GM18526 (cell line): ENCODE data around the gene LRRIQ3.

ENCODE experiments used
- POLR2A ChIP-seq: IDR thresholded peaks from 3 replicates; pipeline ENCODE4 v1.6.1; 2011; ENCODE audit not compliant: insufficient read length; ENCODE audit errors: extremely low read depth

Gene LRRIQ3

DNA sequence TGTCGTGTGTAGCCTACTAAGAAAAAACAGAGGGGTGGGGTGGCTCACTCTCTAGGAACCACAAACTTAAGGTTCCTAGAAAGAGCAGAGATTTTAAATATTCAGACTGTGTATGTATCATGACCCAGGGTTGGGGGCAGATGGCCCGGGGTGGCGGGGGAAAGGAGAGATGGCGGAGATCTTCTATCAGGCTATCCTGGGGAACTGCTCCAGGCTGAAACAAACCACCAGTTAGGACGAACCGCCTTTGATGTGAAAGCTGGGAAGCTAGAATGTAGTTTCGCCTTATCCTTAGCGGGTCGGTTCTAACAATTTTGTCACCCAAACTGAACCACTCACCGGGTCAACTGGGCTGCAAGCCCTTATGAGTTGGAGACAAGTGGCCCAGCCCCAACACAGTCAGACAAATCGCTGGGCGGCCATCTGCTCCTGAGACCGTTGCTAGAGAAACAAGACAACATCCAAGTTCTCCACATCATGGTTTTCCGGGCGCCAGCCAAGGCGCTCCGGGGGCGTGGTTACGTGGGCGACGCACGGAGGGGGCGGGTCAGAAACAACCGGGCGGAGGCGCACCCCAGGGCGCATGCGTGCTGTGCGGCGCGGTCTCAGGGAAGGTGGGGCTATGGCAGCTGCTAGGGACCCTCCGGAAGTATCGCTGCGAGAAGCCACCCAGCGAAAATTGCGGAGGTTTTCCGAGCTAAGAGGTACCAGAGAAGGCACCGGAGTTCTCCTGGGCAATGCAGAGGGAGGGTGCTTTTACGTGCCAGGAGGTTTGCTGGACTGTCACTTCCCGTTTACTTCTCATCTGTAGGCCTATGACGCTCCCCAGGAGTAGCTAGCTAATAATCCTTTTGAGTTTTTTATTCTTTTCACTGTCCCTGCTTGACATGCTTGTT, at the start of gene LRRIQ3, which contains the start of gene FPGT:
Gene LRRIQ3 (minus strand): TSS at position 520 of the 896 bp plus-strand sequence. CDS start 14,492 bp downstream, outside the sequence.
Gene FPGT (plus strand): TSS at position 586 of the 896 bp plus-strand sequence. CDS start 37 bp downstream, at position 623.
- peak; percentile 67 for TF ChIP-seq POLR2A

GRCh38 chr1:74246315-74246714, 48.3 kb upstream of the LRRIQ3 start:
- no peak for TF ChIP-seq POLR2A

- no peak for TF ChIP-seq POLR2A
These were observed 47.3 kb upstream of the LRRIQ3 start for GRCh38 chr1:74245168-74245772.

- no peak for TF ChIP-seq POLR2A
These were observed 39.8 kb upstream of the LRRIQ3 start for GRCh38 chr1:74237787-74238186.

- no peak for TF ChIP-seq POLR2A
These were observed 39.1 kb upstream of the LRRIQ3 start for GRCh38 chr1:74237035-74237434.

- no peak for TF ChIP-seq POLR2A
These were observed 38.5 kb upstream of the LRRIQ3 start for GRCh38 chr1:74236440-74236839.

DNA sequence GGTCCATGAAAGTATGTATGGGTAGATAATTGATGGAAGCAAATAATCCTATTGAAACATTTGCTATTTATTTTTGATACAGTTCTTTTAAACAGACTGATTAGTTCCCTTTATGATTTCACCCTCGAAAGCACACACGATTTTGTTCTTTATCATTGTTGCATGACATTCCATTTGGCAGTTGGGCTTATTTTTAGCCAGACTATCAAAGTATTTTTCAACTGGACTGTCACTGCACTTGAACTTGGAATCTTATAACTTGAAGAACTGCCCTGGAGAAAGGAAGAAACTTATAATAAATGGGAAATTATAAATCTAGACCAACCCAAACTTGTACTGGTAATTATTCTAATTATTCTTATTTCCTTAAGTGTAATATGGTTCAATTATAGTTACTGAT, 37.2 kb upstream of the LRRIQ3 start, which contains the start of gene TNNI3K:
Gene TNNI3K (plus strand): TSS at position 235 of the 400 bp plus-strand sequence. CDS start 65 bp downstream, at position 300.
- TF ChIP-seq POLR2A, result no peak

GRCh38 chr1:74223453-74223852, 25.5 kb upstream of the LRRIQ3 start:
- no peak for TF ChIP-seq POLR2A

- TF ChIP-seq POLR2A, result no peak
These were observed 24.7 kb upstream of the LRRIQ3 start for GRCh38 chr1:74222701-74223100.

DNA sequence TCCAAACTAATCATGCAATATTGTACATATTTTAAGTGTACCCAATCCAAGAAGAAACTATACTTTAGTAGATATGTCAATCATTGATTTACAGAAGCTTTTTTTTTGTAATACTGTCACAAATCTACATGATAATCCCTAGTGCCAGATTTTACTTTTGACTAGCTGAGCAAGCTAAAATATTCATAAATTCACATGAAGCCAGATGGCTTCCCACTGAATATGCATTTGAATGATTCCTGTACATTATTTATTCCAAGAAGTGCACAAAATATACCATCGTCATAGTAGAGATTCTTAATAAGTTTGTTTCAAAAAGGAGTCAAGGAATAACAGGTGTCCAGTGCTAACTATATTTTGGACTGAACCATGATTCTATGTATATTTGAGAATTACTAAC, 17.3 kb upstream of the LRRIQ3 start:
- TF ChIP-seq POLR2A, result no peak

- no peak for TF ChIP-seq POLR2A
These were observed 7.3 kb upstream of the LRRIQ3 start for GRCh38 chr1:74205266-74205665.

GRCh38 chr1:74199504-74199903, 1.5 kb upstream of the LRRIQ3 start:
- TF ChIP-seq POLR2A, result no peak

- TF ChIP-seq POLR2A, result no peak
These were observed 721 bp downstream of the LRRIQ3 start for GRCh38 chr1:74197255-74197654.

DNA sequence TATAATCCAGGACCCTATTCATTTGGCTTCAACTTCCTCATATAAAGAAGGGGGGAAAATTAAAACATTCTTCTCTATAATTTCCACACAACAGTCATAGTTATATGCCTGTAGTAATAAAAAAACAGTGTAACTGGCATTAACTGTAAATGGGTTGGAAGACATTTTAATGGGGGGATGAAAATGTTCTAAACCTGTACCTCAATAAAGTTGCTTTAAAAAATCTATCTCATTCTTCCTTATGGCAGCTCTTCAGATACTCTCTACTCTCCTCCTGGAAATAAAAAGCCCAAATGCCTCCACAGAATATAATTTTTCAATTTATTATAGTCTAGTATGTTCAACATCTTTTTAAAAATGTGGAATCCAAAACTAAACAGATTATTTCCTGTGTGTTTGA, 2.6 kb downstream of the LRRIQ3 start:
- TF ChIP-seq POLR2A, result no peak

DNA sequence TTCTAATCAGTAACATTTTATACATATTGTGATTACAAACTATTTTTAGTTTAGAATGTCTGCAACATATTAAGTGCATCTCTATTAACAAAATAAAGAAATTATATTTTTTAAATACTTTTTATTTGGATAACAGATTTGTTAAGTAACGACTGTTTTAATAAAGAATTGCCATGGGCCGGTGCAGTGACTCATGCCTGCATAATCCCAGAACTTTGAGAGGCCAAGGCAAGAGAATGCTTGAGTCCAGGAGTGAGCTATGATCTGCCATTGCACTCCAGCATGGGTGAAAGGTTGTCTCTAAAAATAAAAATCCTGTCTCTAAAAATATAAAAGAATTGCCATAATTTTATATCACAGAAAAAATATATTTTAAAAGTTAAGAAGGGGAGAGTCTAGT, 4.1 kb downstream of the LRRIQ3 start:
- no peak for TF ChIP-seq POLR2A

- no peak for TF ChIP-seq POLR2A
These were observed 17.5 kb downstream of the LRRIQ3 start for GRCh38 chr1:74180490-74180889.

DNA sequence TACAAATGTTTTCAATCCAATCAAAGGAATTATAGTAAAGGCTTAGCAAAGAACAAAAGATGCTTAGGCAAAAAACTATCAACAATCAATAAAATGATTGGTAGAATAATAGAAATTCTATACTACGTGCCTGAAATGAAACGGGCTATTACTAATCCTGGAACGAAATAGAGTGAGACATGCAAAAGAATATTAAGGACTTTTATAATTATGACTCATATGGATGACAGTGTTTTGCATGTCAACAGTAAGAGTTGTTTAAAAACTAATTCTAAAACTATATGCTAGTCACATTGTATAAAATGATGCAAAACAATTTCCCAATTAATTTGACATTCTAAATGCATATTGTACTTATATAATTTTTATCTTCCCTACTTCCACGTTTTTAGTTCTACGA, 35.6 kb downstream of the LRRIQ3 start:
- TF ChIP-seq POLR2A, result no peak

DNA sequence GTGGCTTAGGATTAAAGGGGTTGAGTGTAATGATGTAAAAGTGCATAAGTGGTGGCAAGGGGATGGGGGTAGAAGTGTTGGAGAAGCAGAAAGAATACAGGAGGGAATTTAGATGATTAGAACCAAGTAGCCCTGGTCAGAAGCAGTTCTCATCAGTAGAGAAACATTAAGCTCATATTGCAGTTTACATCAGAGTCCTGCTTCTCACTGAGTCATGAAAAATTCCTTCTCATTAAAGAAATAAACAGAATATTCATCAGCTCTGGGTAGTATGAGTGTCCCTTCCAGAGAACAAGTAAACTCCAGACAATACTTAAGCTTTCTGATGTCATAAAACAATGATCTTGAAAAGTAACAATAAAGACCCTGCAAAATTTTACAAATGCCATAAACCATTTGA, 36.5 kb downstream of the LRRIQ3 start:
- TF ChIP-seq POLR2A, result no peak
